NCI-H226 (cell line): ENCODE measurements around the gene CNTN6.
"Not testable (repeated sequence)": the region's sequence is repeated elsewhere in the genome, so short reads cannot be mapped to it uniquely, and the experiment has no call there.

Experiments used
- DNase-seq: peaks from one replicate; pipeline ENCODE4 v3.0.0-alpha.2; 2015

The CNTN6 gene

GRCh38 chr3:1292571-1293071 lies 199.8 kb downstream of the CNTN6 start:
- no peak for DNase-seq

GRCh38 chr3:1294586-1294985 lies 201.8 kb downstream of the CNTN6 start:
- no peak for DNase-seq

GRCh38 chr3:1318296-1319005 lies 225.6 kb downstream of the CNTN6 start:
- no peak for DNase-seq

DNA sequence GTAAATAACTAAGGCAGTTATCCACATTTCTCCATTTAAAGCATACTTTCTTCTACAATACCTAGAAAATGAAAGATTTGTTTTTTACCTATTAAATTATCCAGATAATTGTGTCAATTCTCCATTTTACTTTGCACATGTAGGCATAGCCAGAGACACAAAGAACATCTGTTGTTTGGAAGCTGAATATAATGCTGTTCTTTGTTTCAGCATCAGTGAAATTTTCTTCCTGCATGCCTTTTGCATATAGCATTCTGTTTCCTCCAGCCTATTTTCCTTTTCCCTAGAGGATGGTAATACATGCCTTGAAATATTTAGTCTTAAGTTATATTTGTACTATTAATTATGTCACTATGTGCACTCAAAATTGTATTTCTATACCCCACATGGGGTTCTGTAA lies 233.7 kb downstream of the CNTN6 start:
- DNase-seq: no peak

DNA sequence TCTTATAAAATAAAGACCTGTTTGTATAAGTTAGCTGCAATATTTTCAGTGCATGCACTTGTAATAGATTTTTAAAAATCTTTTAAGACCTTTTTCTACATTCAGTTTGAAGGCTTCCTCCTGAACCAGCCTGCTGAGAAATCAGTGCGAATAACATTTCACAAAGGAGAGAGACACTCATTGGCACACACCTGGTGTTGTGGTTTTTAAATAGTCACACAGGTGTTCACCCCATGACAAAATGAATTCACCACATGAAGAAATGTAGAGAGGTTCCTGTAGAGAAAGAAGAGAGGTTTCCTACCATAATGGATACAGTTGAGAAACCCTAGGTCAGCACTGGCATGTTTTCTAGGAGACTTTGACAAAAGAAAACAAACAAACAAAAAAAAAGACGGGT lies 237.3 kb downstream of the CNTN6 start:
- DNase-seq: no peak

GRCh38 chr3:1346386-1346785 lies 253.6 kb downstream of the CNTN6 start:
- DNase-seq: no peak

GRCh38 chr3:1348547-1348946 lies 255.7 kb downstream of the CNTN6 start:
- no peak for DNase-seq

DNA sequence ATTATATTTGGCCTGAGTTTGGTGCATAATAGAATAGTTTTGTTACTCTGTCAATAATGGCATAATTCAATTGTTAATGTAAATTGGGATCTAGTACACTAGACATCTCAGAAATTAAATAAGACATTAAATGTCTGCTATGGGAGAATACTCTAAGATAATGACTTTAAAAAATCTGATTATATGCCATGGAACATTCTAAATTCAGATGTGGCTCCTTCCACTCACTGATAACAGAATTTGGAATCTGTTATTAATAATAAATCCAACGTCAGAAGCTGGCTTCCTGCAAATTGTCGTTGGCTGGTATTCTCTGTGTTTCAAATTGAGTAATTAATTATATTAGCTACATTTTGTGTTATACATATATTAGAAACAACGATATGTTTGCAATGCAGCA lies 258.1 kb downstream of the CNTN6 start:
- no peak for DNase-seq

- DNase-seq: no peak
Observed at GRCh38 chr3:1355691-1356090, 262.9 kb downstream of the CNTN6 start.

- no peak for DNase-seq
Observed at GRCh38 chr3:1356101-1356500, 263.3 kb downstream of the CNTN6 start.

DNA sequence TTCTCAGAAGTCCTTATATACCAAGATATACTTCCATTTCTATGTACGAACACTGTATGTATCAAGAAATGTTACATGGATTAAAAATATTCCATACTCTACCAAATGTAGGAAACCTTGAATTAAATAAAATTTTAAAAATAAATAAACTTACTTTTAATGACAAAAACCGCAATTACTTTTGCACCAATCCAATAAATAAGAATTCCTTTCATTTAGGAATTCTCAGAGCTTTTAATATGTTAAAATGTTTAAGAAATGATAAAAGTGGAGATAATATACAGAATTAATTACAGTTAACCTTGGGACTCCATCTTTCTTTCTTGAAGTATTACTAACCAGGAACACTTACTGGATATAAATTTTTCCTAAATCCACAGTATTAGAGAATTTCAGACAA lies 272.7 kb downstream of the CNTN6 start:
- DNase-seq: no peak

GRCh38 chr3:1374471-1374870 lies 281.6 kb downstream of the CNTN6 start:
- DNase-seq: no peak

GRCh38 chr3:1375145-1375544 lies 282.3 kb downstream of the CNTN6 start:
- no peak for DNase-seq

DNA sequence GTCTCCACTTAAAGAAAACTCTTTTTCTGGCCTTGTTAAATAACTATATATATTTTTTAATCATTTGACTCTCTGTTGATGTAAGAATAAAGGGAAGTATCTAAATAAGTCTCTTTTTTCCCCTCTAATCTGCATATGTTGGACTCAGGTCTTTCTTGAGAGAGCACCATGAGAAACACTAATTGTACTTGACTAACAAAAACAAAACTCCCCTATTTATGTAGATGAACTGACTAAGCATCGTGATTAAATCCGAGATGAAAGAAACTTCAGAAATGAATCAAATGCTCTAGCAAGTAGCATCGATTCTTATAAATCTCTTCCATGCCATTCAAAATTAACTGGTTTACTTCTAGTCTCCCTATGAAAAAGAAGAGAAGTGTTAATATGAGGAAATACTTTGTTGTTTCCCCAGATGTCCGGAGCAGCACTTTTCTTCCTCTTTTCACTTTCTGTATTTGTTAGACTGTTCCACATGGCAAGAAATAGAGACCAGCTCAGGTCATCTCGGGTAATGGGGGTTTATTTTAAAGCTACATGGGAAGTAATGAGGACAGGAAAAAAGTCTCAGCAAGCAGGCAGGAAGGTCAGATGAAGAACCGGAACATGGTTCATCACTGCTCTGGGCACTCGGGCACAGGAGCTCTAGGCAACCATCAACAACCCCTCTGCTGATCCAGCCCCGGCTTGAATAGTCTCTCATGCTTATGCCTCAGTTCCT lies 288.3 kb downstream of the CNTN6 start:
- DNase-seq: no peak

DNA sequence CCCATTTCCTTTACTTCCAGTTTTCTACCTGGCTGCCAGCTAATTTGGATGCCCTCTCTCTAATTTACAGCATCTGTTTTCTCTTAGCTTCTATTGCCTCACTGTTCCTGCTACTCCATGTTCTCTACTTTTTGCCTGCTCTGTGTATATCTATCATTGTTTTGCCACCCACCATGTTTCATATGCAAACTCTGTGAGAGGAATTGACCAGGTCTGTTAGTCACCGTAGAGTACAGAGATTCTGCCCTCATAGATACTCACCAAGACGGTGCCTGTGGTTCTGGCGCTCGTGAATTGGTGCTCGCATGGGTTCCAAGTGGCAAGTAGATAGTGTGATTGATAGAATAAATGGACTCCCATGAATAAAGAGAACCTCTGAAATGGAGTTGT lies 288.8 kb downstream of the CNTN6 start:
- DNase-seq: no peak

GRCh38 chr3:1387396-1387905 lies 294.6 kb downstream of the CNTN6 start:
- DNase-seq: not testable (repeated sequence)

- no peak for DNase-seq
Observed at GRCh38 chr3:1394188-1394587, 301.4 kb downstream of the CNTN6 start.

- DNase-seq: no peak
Observed at GRCh38 chr3:1400571-1400970, 307.7 kb downstream of the CNTN6 start.

DNA sequence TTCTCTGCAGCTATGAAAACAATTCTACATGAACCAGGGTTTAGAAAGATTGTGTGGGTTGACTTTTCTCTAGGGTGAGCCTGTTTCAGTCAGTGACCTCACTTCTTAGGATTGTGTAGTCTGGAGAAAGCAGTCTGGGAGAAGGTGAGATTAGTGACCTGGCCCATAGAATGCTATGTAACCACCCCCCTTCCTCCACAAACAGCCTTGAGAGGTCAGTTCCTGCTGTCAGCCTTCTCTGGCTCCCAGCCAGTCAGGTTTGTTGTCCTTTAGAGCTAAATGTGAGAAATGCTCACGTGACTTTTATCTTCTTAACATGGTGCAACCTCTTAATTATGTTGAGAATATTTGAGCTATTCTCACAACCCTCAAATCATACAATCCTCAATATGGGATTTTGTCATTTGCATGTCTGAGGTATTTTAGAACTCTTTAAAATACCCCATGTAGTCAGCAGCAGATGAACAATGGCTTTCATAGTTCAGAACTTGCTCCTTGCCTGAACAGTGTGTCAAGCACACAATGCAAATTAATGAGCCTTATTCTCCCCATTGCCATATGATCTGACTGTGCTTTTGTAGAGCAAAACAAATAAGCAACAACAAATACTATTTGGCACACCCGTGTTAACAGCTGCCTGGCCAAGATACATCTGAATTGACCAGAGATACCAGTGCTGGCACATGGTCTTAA lies 311.6 kb downstream of the CNTN6 start:
- no peak for DNase-seq

DNA sequence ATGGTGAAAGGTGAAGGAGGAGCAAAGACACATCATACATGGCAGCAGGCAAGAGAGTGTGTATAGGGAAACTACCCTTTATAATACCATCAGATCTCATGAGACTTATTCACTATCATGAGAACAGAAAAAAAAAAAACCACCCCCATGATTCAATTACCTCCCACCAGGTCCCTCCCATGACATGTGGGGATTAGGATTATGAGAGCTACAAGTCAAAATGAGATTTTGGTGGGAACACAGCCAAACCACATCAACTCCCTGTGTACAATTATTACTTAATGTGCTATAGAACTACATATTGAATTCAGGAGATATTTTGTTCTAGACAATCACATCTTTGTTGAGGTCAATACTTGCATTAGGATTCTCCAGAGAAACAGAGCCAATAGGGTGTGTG lies 313.4 kb downstream of the CNTN6 start:
- no peak for DNase-seq

GRCh38 chr3:1421577-1421976 lies 328.8 kb downstream of the CNTN6 start:
- DNase-seq: no peak

DNA sequence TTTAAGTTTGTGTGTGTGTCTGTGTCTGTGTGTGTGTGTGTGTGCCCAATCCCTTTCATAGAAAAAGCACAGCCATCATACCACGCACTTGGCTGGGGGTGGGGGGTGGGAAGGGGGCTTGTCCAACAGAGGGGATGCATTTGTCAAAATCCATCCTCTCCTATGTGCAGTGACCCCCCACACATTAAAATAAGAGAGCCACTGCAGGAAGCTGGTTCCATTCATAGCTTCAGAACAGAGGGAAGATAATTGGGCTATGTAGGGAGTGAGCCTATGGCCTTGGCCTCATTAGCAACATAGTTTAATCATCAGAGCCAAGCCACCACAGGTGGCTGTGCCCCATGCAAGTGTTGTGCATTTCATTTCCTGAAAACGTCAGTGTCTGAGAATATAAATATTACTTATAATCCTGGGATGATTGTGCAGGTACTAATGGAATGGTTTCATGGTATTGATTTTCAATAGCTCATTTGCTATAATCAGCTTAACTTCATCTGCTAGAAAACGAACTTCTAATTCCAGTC lies 330.8 kb downstream of the CNTN6 start:
- DNase-seq: no peak

- DNase-seq: no peak
Observed at GRCh38 chr3:1439395-1439794, 346.6 kb downstream of the CNTN6 start.
